GM11168 (cell line): Measurements from ENCODE around the gene SYNE3.
"Not testable (repeated sequence)": the region's sequence is repeated elsewhere in the genome, so short reads cannot be mapped to it uniquely, and the experiment has no call there.

Experiments used
- in situ Hi-C: fragments of 300-500 bp; cut with MboI; formaldehyde crosslinking; loops from one replicate; pipeline ENCODE4 v1.12.0; 2022; ENCODE audit warnings: low sequenced_read_pairs; ENCODE audit not compliant: unreplicated experiment

The SYNE3 gene

DNA sequence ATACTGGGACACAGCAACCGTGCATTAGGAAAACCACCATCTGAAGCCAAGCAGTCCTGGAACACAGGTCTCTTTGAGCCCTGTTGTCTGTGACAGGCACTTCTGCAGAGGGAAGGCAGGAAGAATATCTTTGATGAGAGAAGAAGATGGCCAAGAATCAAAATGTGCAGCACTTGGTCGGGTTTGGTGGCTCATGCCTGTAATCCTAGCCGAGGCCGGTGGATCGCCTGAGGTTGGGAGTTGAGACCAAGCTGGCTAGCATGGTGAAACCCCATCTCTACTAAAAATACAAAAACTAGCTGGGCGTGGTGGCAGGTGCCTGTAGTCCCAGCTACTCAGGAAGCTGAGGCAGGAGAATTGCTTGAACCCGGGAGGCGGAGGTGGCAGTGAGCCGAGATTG is 6.1 kb downstream of the SYNE3 start:
- in situ Hi-C loops, result not testable (repeated sequence)

DNA sequence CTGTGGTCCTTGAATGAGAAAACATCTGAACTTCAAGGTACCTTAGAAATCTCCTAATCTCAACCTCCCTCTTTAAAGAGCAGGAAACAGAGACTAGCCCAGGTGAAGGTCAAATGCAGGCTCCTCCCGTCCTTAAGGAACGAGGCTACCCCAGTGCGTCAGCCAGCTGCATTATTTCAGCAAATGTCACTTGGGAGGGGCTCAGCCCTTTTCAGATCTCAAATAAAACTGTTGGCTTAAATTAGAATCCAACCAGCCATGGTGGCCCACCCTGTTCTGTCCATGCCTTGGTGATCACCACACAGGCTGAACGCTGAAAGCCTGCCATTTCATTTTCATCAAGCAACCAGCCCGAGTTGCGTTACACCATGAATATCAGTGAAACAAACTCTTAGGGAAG is 7.0 kb downstream of the SYNE3 start:
- in situ Hi-C loops, result no loop called here

- in situ Hi-C loops, result no loop called here
Observed at GRCh38 chr14:95508377-95508776, 8.1 kb downstream of the SYNE3 start.

GRCh38 chr14:95507701-95508103 is 8.7 kb downstream of the SYNE3 start:
- in situ Hi-C loops, result no loop called here

GRCh38 chr14:95507174-95507573 is 9.3 kb downstream of the SYNE3 start:
- in situ Hi-C loops, result no loop called here

- in situ Hi-C loops, result no loop called here
Observed at GRCh38 chr14:95505030-95505589, 11.3 kb downstream of the SYNE3 start.

DNA sequence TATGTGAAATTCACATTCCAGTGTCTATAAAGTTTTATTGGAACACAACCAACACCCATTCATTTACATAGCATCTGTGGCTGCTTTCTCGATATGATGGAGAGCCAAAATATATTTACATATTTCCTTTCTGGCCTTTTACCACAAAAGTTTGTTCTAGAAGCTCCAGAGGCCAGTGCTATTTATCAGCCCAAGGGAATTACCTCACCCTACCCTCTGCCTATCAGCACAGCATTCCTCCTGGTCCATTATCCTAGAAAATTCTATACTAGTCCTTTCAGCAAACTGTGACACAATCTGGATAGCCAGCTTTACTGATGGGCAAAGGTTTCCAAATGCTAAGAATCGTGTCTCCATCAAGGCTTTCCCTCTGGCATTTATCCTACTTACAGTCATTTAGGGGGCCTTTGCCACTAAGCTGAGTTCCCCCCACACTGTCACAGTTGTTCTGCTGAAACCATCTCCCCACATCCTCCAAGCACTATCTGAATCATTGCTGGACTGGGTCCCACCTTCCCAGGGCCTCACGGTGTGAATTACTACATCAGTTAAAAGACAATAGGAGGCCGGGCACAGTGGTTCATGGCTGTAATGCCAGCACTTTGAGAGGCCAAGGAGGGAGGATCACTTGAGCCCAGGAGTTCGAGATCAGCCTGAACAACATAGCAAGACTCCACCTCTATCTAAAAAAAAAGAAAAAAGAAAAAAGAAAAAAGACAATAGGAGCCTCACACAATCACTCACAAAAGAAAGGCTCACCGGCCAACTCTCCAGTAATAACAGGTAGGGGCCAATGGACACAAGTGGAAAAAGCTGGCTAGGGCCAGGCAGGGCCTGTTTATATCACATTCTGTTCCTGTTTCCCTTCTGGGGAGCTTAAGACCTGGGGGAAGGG is 12.1 kb downstream of the SYNE3 start:
- in situ Hi-C loops, result no loop called here

DNA sequence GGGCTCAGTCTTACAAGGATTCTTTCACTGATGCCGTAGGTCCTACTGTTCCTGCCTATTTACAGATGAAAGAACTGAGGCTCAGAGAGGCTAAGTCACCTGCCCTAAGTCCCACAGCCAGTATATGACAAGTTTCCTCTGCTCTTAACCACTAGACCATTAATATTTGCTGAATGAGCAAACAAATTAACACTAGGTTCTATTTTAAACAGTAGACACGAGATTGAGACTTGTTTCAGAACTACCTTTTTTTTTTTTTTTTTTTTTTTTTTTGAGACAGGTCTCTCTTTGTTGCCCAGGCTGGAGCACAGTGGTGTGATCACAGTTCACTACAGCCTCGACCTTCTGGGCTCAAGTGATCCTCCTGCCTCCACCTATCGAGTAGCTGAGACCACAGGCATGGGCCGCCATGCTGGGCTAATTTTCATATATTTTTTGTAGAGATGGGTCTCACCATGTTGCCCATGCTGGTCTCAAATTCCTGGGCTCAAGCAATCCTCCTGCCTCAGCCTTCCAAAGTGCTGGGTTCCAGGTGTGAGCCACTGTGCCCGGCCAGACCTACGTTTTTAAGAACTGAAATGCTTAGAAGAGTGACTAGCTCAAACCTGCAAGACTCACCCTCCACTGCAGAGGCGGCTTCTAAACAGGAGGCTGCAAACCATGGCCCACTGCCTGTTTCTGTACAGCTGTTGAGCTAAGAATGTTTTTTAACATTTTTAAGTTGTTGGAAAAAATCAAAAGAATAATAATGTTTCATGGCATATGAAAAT is 12.9 kb downstream of the SYNE3 start:
- in situ Hi-C loops, result no loop called here

- in situ Hi-C loops, result no loop called here
Observed at GRCh38 chr14:95502381-95502950, 14.0 kb downstream of the SYNE3 start.

DNA sequence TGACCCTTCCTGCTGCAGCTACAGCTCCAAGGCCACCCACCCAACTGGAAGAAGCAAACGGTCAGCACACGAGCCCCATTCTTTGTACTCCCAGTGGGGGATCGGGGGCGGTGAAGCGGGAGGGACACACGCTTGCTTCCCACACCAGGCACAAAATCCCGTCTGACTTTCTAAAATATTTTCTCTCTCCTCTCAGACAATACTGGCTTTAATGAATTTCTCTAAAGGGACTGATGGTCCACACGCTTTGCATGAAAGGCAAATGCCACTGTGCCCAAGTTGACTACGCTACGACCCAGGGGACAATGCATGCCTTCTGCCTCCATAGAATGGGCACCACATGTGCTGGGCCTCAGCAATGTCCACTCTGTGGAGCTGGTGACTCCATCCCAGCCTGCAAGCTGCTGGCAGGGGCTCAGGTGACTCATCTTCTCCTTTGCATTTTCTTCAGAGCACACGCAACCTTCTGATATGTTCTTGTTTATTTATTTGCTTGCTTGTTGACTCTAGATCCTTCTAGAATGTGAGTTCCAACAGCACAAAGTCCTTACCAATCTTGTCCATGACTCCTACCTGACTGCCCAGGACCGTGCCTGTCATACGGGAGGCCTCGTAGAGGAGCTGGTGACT is 15.6 kb downstream of the SYNE3 start:
- in situ Hi-C loops, result no loop called here

- in situ Hi-C loops, result no loop called here
Observed at GRCh38 chr14:95500201-95500681, 16.2 kb downstream of the SYNE3 start.

DNA sequence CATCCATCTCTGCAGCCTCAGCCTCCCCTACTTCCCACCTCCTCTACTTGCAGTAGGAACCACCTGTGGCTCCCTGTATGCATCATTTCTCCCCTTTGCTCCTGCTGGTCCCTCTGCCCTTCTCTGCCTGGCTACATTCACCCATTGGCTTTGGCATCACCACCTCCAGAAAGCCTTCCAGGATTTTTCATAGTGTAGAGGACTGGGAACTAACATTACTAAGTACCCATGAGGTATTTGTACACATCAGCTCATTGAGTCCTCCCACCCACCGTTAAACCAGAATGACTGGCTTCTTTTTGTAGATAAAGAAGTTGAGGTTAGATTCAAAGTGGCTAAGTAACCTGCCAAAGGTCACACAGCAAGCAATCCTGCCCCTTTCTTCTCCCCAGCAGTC is 17.1 kb downstream of the SYNE3 start:
- in situ Hi-C loops, result no loop called here

GRCh38 chr14:95498622-95499353 is 17.7 kb downstream of the SYNE3 start:
- in situ Hi-C loops, result no loop called here

DNA sequence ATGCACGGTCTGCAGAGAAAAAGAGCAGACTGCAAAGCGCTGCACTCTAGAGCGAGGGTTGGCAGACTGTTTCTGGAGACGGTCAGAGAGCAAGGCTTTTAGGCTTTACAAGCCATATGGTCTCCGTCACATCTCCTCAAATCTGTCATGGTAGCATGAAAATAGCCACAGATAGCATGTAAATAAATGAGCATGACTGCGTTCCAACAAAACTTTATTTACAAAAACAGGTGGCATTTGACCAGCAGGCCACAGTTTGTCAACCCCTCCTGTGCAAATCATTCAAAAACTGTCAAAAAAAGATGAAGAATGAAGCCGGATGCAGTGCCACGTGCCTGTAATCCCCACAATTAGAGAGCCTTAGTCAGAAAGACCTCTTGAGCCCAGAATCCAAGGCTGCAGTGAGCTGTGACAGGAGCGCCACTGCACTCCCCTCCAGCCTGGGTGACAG is 18.9 kb downstream of the SYNE3 start:
- in situ Hi-C loops, result no loop called here

GRCh38 chr14:95496690-95497259 is 19.7 kb downstream of the SYNE3 start:
- in situ Hi-C loops, result no loop called here

GRCh38 chr14:95496111-95496681 is 20.3 kb downstream of the SYNE3 start:
- in situ Hi-C loops, result no loop called here

DNA sequence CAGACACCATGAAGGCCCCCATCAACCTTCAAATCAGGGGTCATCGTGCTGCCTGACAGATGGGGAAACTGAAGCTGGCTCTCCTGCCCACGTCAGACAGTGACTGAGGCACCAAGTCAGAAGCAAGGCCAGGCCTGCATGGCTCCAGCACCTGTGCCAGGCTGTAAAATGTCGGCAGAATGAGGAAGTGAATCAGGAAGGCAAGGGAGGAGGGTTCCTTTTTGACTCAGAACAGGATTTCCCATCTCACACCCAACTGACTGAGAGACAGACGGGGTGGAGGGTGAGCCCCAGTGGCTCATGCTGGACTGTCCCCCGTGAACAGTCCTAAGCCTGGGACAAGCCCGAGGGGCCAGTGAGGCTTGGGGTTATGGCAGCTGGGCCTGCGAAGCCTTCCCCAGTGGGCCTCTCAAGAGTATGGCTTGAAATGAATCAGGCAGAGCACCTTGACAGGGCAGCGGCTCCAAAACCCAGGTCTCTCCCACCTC is 20.9 kb downstream of the SYNE3 start:
- in situ Hi-C loops, result no loop called here

DNA sequence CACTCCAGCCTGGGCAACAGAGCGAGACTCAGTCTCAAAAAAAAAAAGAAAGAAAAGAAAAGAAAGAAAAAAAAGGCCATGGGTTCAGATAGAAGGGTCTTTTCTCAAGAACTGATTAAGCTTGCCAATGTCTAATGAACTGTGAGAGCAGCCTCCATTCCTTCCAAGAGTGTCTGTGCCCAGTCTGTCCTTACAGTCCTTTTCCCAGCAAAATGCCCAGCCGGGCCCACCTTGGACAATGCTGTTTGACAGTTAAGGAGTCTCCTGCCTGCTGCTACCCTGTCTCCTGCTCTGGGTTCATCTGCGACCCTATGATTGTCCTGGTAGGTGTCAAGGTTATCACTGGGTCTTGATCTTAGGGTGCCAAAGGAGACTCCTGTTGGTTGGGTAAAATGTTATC is 21.4 kb downstream of the SYNE3 start:
- in situ Hi-C loops, result no loop called here

DNA sequence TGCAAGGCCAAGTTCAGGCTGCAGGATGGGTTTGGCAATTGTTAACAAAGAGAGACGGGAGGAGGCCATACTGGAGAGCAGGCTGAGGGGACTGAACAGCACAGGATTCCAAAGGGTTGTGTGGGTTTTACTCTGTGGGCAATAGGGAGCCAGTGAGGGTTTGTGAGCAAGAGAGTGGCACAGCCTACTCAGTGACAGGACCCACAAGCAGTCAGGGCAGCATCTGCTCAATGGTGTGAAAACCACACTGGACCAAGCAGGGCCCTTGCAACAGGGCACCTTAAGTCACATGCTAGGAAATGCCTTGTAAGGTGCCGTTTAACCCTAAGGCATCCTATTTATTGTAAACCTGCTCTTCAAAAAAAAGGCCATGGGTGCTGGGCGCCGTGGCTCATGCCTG is 22.0 kb downstream of the SYNE3 start:
- in situ Hi-C loops, result no loop called here
